Panc1 (cell line): Measurements from ENCODE around the gene PPIE. TPM values are rescaled to one million over a fixed set of nuclear protein-coding genes. Genes with fewer than 3 reads are reported as not detected.

Experiments used
- ATAC-seq: fragments of 200-7000 bp; cut with Tn5 transposase; 2 replicates; pipeline ENCODE4 v1.9.1; 2020; ENCODE audit warnings: mild to moderate bottlenecking, moderate library complexity
- BruUV-seq: library from RNA; stranded (reverse); fragments of 400-500 nt; replicated peaks from 2 replicates; lab custom pipeline; 2021; lab: Mats Ljungman, UMichigan
- CTCF ChIA-PET: fragments of 300-600 bp; sonication (Branson Sonifier 250); formaldehyde crosslinking; loops from one replicate; lab custom pipeline; 2022; ENCODE audit warnings: antibody characterized with exemption; lab: Charles Lee
- POLR2A ChIA-PET: fragments of 300-600 bp; sonication (Branson Sonifier 250); formaldehyde crosslinking; loops from one replicate; lab custom pipeline; 2022; ENCODE audit warnings: antibody characterized with exemption; lab: Charles Lee
- DNase-seq: peaks from one replicate; pipeline ENCODE4 v3.0.0-alpha.2; 2010; ENCODE audit warnings: low read depth, low spot score
- H3K27ac ChIP-seq: 2 replicates; pipeline ENCODE4 v1.5.1; 2011; ENCODE audit warnings: mild to moderate bottlenecking, low read length, inconsistent platforms
- H3K27me3 ChIP-seq: fragments of 200-500 bp; sonication (Bioruptor generic); 2 replicates; pipeline ENCODE4 v1.6.0; 2014; ENCODE audit warnings: low read length, inconsistent platforms; ENCODE audit not compliant: control insufficient read depth, insufficient read depth
- H3K36me3 ChIP-seq: fragments of 200-500 bp; sonication (Bioruptor generic); 2 replicates; pipeline ENCODE4 v1.5.1; 2014; ENCODE audit warnings: inconsistent platforms, mild to moderate bottlenecking, low read length, moderate library complexity; ENCODE audit not compliant: control insufficient read depth, insufficient read depth
- H3K4me1 ChIP-seq: 2 replicates; pipeline ENCODE4 v1.5.1; 2011; ENCODE audit warnings: inconsistent platforms, mild to moderate bottlenecking, low read length, moderate library complexity; ENCODE audit not compliant: control insufficient read depth, insufficient read depth
- H3K4me3 ChIP-seq, 2 experiments: 2 replicates each; pipeline ENCODE4 v1.5.1; 2011 to 2012; ENCODE audit warnings: low read depth in 2 of 2, low read length in 2 of 2, mild to moderate bottlenecking in 2 of 2, inconsistent platforms in 1 of 2, moderate library complexity in 1 of 2
- H3K9me3 ChIP-seq: fragments of 200-500 bp; sonication (Bioruptor generic); 2 replicates; pipeline ENCODE4 v1.5.1; 2014; ENCODE audit warnings: low read depth, mild to moderate bottlenecking, inconsistent platforms, low read length, moderate library complexity; ENCODE audit not compliant: control insufficient read depth, insufficient read depth
- CTCF ChIP-seq: fragments of 450-650 bp; IDR thresholded peaks from 2 replicates; pipeline ENCODE4 v1.5.1; 2017; ENCODE audit warnings: mild to moderate bottlenecking
- POLR2AphosphoS5 ChIP-seq: IDR thresholded peaks from 2 replicates; pipeline ENCODE4 v1.6.1; 2012; ENCODE audit warnings: mild to moderate bottlenecking, low read depth, low read length, moderate library complexity
- REST ChIP-seq, 2 experiments: IDR thresholded peaks; 2 replicates each; pipeline ENCODE4 v1.6.1; 2011 to 2012; ENCODE audit warnings: low read depth in 2 of 2, control low read depth in 1 of 2, low read length in 1 of 2, mild to moderate bottlenecking in 1 of 2, moderate library complexity in 1 of 2; ENCODE audit not compliant: insufficient read depth in 1 of 2
- SIN3A ChIP-seq: IDR thresholded peaks from 2 replicates; pipeline ENCODE4 v1.6.1; 2012; ENCODE audit warnings: low read depth, mild to moderate bottlenecking, low read length, moderate library complexity, borderline replicate concordance; ENCODE audit not compliant: insufficient read depth
- TCF7L2 ChIP-seq: IDR thresholded peaks from 2 replicates; pipeline ENCODE4 v1.6.1; 2011; ENCODE audit warnings: mild to moderate bottlenecking, low read depth, low read length, inconsistent platforms
- in situ Hi-C: cut with HindIII; loops from 2 replicates; pipeline ENCODE4 v1.10.0; 2016; ENCODE audit warnings: low sequenced_read_pairs, low pct_unique_long_range_greater_than_20kb
- intact Hi-C: fragments of 100-400 bp; cut with micrococcal nuclease; formaldehyde crosslinking; loops from one replicate; pipeline ENCODE4 v1.10.0; 2022; ENCODE audit not compliant: unreplicated experiment
- total RNA-seq: library from RNA; stranded (reverse); gene quantifications from one replicate; pipeline ENCODE4 v1.2.1, GENCODE V29; 2021; ENCODE audit not compliant: unreplicated experiment

The PPIE gene
- total RNA-seq, 1 experiment from 2014 or later: 53.0 TPM

- in situ Hi-C loops: no loop called here
- BruUV-seq: no TSS peak
- intact Hi-C loops: no loop called here
- ATAC-seq (no peak), DNase-seq (no peak)
- no peak overlapping the region for H3K4me3 ChIP-seq
- peaks cover 2% of the 10 kb centered on the region; the same call in 1 of the 2 replicates for H3K36me3 ChIP-seq
- ChIA-PET POLR2A (no interaction called here), CTCF (no interaction called here)
- H3K9me3 ChIP-seq: no peaks in the 10 kb centered on the region
- H3K4me1 ChIP-seq: no peaks in the 10 kb centered on the region
- TF ChIP-seq REST (IDR thresholded peaks at IDR 0.05; ENCODE audit: insufficient read depth in 1 of 2, low read depth in 2 of 2, low read length in 1 of 2): no peak
- TF ChIP-seq CTCF: no peak
- no peak for TF ChIP-seq POLR2AphosphoS5
- TF ChIP-seq TCF7L2: no peak
- TF ChIP-seq SIN3A: no peak
- no peaks in the 10 kb centered on the region for H3K27me3 ChIP-seq
- no peak overlapping the region for H3K27ac ChIP-seq
These were observed 20.1 kb downstream of the PPIE start for GRCh38 chr1:39758556-39759435.

- in situ Hi-C loops: no loop called here
- no peak for TF ChIP-seq REST (IDR thresholded peaks at IDR 0.05; ENCODE audit: insufficient read depth in 1 of 2, low read depth in 2 of 2, low read length in 1 of 2)
- TF ChIP-seq SIN3A: no peak
- TF ChIP-seq TCF7L2: no peak
- TF ChIP-seq POLR2AphosphoS5: no peak
- no peak for TF ChIP-seq CTCF
- peaks cover 2% of the 10 kb centered on the region; the same call in 1 of the 2 replicates for H3K36me3 ChIP-seq
- no TSS peak for BruUV-seq
- no peaks in the 10 kb centered on the region for H3K4me1 ChIP-seq
- ChIA-PET CTCF (no interaction called here), POLR2A (no interaction called here)
- no peaks in the 10 kb centered on the region for H3K9me3 ChIP-seq
- ATAC-seq: no peak
- intact Hi-C loops: no loop called here
- no peak overlapping the region for H3K4me3 ChIP-seq
- no peaks in the 10 kb centered on the region for H3K27me3 ChIP-seq
- DNase-seq: no peak
- H3K27ac ChIP-seq: no peak overlapping the region
These were observed 20.7 kb downstream of the PPIE start for GRCh38 chr1:39759436-39759726.
